Esophagus (tissue), 2 donors: ENCODE measurements around the gene KIFAP3. TPM values are rescaled to one million over a fixed set of nuclear protein-coding genes. Genes with fewer than 3 reads are reported as not detected.
"Not testable (repeated sequence)": the region's sequence is repeated elsewhere in the genome, so short reads cannot be mapped to it uniquely, and the experiment has no call there.

Experiments
- H3K27ac ChIP-seq, 2 donors: one replicate each; pipeline ENCODE4 v1.5.1; 2013; ENCODE audit warnings: low read depth in 2 of 2, mild to moderate bottlenecking in 2 of 2, inconsistent platforms in 1 of 2, low read length in 1 of 2, moderate library complexity in 1 of 2
- H3K27me3 ChIP-seq, 2 donors: one replicate each; pipeline ENCODE4 v1.6.1; 2013; ENCODE audit warnings: low read length in 2 of 2, control low read depth in 1 of 2, mild to moderate bottlenecking in 1 of 2; ENCODE audit not compliant: insufficient read depth in 2 of 2, control insufficient read depth in 1 of 2
- H3K36me3 ChIP-seq, 2 donors: one replicate each; pipeline ENCODE4 v1.6.1; 2013; ENCODE audit warnings: low read length in 1 of 2; ENCODE audit not compliant: control insufficient read depth in 2 of 2, insufficient read depth in 2 of 2
- H3K4me1 ChIP-seq, 2 donors: one replicate each; pipeline ENCODE4 v1.6.1; 2013; ENCODE audit warnings: low read length in 1 of 2; ENCODE audit not compliant: control insufficient read depth in 2 of 2, insufficient read depth in 2 of 2
- H3K4me3 ChIP-seq, 2 donors: one replicate each; pipeline ENCODE4 v1.5.1; 2013; ENCODE audit warnings: low read length in 2 of 2, mild to moderate bottlenecking in 2 of 2, low read depth in 1 of 2, moderate library complexity in 1 of 2
- H3K9me3 ChIP-seq, 2 donors: one replicate each; pipeline ENCODE4 v1.6.1; 2013; ENCODE audit warnings: mild to moderate bottlenecking in 2 of 2, low read depth in 1 of 2, low read length in 1 of 2, moderate library complexity in 1 of 2; ENCODE audit not compliant: control insufficient read depth in 2 of 2, insufficient read depth in 1 of 2
- WGBS, 2 donors: extraction: QIAGEN DNeasy Blood & Tissue Kit; methylation state at CpG; one replicate each; pipeline ENCODE4 v1.1.7; 2013; 5-methylcytosine and 5-hydroxymethylcytosine counted together
- polyA plus RNA-seq, 2 donors: library from polyadenylated mRNA; stranded (reverse); fragments of 200-250 nt; gene quantifications; one replicate each; pipeline ENCODE4 v1.2.3, GENCODE V29; 2013
- donor health status: healthy with polysubstance abuse.
- donor health status: Bipolar disorder and iron deficiency.

Gene KIFAP3
- polyA plus RNA-seq, 2 donors: 4.8 to 10.0 TPM

DNA sequence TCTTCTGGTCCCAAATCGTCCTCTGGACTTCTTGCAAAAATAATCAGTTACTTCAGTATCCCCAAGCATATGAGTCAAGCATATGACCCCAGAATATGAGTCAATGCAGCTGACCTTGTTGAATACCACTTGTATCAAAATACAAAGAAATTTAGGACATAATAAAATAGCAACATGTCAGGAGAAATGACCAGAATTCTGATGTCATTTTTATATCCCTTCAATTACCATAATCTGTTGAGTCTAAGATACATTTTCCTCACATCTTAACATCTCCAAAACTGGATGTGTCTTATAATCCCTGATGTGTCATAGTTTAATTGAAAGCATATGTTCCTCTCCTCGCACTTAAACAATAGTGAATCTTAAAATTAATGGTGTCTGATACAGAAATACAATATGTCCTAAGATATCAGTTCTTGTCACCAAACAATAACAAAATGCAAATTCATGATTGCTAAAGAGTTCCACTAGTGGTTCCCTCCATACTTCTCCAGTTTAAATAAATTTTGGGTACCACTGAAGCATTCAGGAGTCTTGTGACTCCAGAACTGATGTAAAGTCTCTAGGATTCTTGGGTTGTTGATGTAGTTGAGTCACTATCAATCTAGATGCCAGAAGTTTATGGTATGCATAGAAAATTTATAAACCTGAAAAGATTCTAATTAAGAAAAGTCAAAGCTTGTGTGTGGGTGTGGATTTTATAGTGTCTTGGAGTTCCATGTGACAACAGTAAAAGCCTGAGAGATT is 41.8 kb downstream of the KIFAP3 start:
- no peak overlapping the region for H3K4me3 ChIP-seq
- no peak overlapping the region for H3K27ac ChIP-seq
- H3K4me1 ChIP-seq: no peaks in the 10 kb centered on the region
- 71 to 78% methylated on average over 2 of the region's 2 CpGs for WGBS, 2 donors
- no peaks in the 10 kb centered on the region for H3K27me3 ChIP-seq
- no peaks in the 10 kb centered on the region for H3K9me3 ChIP-seq
- H3K36me3 ChIP-seq: no peaks in the 10 kb centered on the region

GRCh38 chr1:170030212-170030611 is 44.3 kb downstream of the KIFAP3 start:
- Histone ChIP-seq H3K4me3 (no peak overlapping the region), H3K27ac (no peak overlapping the region), H3K36me3 (no peaks in the 10 kb centered on the region), H3K9me3 (no peaks in the 10 kb centered on the region), H3K4me1 (no peaks in the 10 kb centered on the region), H3K27me3 (no peaks in the 10 kb centered on the region)
- WGBS, 2 donors: 67 to 85% methylated on average over 1 of the region's 1 CpG

GRCh38 chr1:170027760-170028159 is 46.7 kb downstream of the KIFAP3 start:
- WGBS, 2 donors: 96 to 97% methylated on average over 3 of the region's 3 CpGs

DNA sequence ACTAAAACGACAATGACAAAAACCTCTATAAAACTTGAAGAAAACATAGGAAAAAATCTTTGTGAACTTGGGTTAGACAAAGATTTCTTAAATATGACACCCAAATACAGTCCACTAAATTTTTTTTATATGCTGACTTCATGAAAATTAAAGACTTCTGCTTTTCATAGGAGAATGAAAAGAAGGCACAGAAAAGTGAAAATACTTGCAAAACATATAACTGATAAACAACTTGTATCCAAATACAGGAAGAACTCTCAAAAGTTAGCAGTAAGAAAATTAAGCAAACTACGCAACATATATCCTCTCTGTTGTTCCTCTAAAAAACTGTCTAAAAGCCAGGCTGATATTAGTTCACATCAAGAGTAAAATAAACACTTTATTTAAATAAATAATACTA is 53.6 kb downstream of the KIFAP3 start:
- Histone ChIP-seq H3K4me3 (no peak overlapping the region), H3K27ac (no peak overlapping the region), H3K36me3 (no peaks in the 10 kb centered on the region), H3K4me1 (no peaks in the 10 kb centered on the region), H3K27me3 (no peaks in the 10 kb centered on the region), H3K9me3 (no peaks in the 10 kb centered on the region)
- 95 to 96% methylated on average over 2 of the region's 2 CpGs for WGBS, 2 donors

More at GRCh38 chr1:170027760-170028159, 46.7 kb downstream of the KIFAP3 start:
- no peak overlapping the region for H3K27ac ChIP-seq
- no peaks in the 10 kb centered on the region for H3K9me3 ChIP-seq
- H3K4me1 ChIP-seq: no peaks in the 10 kb centered on the region
- no peaks in the 10 kb centered on the region for H3K36me3 ChIP-seq
- H3K27me3 ChIP-seq: no peaks in the 10 kb centered on the region
- no peak overlapping the region for H3K4me3 ChIP-seq

- no peaks in the 10 kb centered on the region for H3K27me3 ChIP-seq
- no peak overlapping the region for H3K4me3 ChIP-seq
- no peaks in the 10 kb centered on the region for H3K36me3 ChIP-seq
- H3K27ac ChIP-seq: no peak overlapping the region
- no peaks in the 10 kb centered on the region for H3K4me1 ChIP-seq
- 97 to 98% methylated on average over 2 of the region's 2 CpGs for WGBS, 2 donors
- H3K9me3 ChIP-seq: no peaks in the 10 kb centered on the region
Observed at GRCh38 chr1:170017478-170017877, 57.0 kb downstream of the KIFAP3 start.

- no peak overlapping the region for H3K4me3 ChIP-seq
- WGBS, 2 donors: 90 to 92% methylated on average over 5 of the region's 5 CpGs
- no peaks in the 10 kb centered on the region for H3K4me1 ChIP-seq
- H3K27ac ChIP-seq: no peak overlapping the region
- no peaks in the 10 kb centered on the region for H3K36me3 ChIP-seq
- H3K9me3 ChIP-seq: no peaks in the 10 kb centered on the region
- H3K27me3 ChIP-seq: no peaks in the 10 kb centered on the region
Observed at GRCh38 chr1:170012920-170013319, 61.6 kb downstream of the KIFAP3 start.

GRCh38 chr1:170010443-170010842 is 64.1 kb downstream of the KIFAP3 start:
- no peaks in the 10 kb centered on the region for H3K9me3 ChIP-seq
- H3K4me1 ChIP-seq: no peaks in the 10 kb centered on the region
- no peak overlapping the region for H3K27ac ChIP-seq
- no peak overlapping the region for H3K4me3 ChIP-seq
- H3K27me3 ChIP-seq: no peaks in the 10 kb centered on the region
- WGBS, 2 donors: 31 to 47% methylated on average over 1 of the region's 1 CpG
- H3K36me3 ChIP-seq: no peaks in the 10 kb centered on the region

- Histone ChIP-seq H3K4me3 (no peak overlapping the region), H3K27ac (no peak overlapping the region), H3K9me3 (no peaks in the 10 kb centered on the region), H3K4me1 (no peaks in the 10 kb centered on the region), H3K27me3 (no peaks in the 10 kb centered on the region), H3K36me3 (no peaks in the 10 kb centered on the region)
- WGBS, 2 donors: 89 to 91% methylated on average over 2 of the region's 2 CpGs
Observed at GRCh38 chr1:170009551-170009950, 64.9 kb downstream of the KIFAP3 start.

- not testable (repeated sequence) for H3K4me3 ChIP-seq, H3K36me3 ChIP-seq, H3K27ac ChIP-seq, H3K27me3 ChIP-seq, H3K4me1 ChIP-seq, H3K9me3 ChIP-seq
- WGBS, 2 donors: 94 to 96% methylated on average over 2 of the region's 2 CpGs
Observed at GRCh38 chr1:170008745-170009144, 65.8 kb downstream of the KIFAP3 start.

- not testable (repeated sequence) for H3K4me1 ChIP-seq, H3K4me3 ChIP-seq, H3K9me3 ChIP-seq, H3K27me3 ChIP-seq, H3K27ac ChIP-seq, H3K36me3 ChIP-seq
- 72 to 78% methylated on average over 7 of the region's 7 CpGs for WGBS, 2 donors
Observed at GRCh38 chr1:170003270-170003835, 71.1 kb downstream of the KIFAP3 start.
